ENCODE results near the gene CLPSL2.

The CLPSL2 gene

GRCh38 chr6:35784200-35784599 is 7.8 kb downstream of the CLPSL2 start:
- TF ChIP-seq TAF1 (IDR thresholded peaks at IDR 0.05; ENCODE audit: borderline replicate concordance, insufficient read depth, low read length) (no peak), FOXP2 (optimal IDR thresholded peaks at IDR 0.05; ENCODE audit: borderline replicate concordance, extremely low read depth, extremely low read length, insufficient read depth) (no peak), POLR2AphosphoS5 (IDR thresholded peaks at IDR 0.05; ENCODE audit: low read depth, low read length) (no peak), SIN3A (IDR thresholded peaks at IDR 0.05; ENCODE audit: borderline replicate concordance, insufficient read depth, low read length) (no peak)
- TF ChIP-seq, protein P1, sequence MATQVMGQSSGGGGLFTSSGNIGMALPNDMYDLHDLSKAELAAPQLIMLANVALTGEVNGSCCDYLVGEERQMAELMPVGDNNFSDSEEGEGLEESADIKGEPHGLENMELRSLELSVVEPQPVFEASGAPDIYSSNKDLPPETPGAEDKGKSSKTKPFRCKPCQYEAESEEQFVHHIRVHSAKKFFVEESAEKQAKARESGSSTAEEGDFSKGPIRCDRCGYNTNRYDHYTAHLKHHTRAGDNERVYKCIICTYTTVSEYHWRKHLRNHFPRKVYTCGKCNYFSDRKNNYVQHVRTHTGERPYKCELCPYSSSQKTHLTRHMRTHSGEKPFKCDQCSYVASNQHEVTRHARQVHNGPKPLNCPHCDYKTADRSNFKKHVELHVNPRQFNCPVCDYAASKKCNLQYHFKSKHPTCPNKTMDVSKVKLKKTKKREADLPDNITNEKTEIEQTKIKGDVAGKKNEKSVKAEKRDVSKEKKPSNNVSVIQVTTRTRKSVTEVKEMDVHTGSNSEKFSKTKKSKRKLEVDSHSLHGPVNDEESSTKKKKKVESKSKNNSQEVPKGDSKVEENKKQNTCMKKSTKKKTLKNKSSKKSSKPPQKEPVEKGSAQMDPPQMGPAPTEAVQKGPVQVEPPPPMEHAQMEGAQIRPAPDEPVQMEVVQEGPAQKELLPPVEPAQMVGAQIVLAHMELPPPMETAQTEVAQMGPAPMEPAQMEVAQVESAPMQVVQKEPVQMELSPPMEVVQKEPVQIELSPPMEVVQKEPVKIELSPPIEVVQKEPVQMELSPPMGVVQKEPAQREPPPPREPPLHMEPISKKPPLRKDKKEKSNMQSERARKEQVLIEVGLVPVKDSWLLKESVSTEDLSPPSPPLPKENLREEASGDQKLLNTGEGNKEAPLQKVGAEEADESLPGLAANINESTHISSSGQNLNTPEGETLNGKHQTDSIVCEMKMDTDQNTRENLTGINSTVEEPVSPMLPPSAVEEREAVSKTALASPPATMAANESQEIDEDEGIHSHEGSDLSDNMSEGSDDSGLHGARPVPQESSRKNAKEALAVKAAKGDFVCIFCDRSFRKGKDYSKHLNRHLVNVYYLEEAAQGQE (IDR thresholded peaks at IDR 0.05; ENCODE audit: insufficient read depth in 1 of 2, low read depth in 2 of 2, low read length in 2 of 2) = no peak

DNA sequence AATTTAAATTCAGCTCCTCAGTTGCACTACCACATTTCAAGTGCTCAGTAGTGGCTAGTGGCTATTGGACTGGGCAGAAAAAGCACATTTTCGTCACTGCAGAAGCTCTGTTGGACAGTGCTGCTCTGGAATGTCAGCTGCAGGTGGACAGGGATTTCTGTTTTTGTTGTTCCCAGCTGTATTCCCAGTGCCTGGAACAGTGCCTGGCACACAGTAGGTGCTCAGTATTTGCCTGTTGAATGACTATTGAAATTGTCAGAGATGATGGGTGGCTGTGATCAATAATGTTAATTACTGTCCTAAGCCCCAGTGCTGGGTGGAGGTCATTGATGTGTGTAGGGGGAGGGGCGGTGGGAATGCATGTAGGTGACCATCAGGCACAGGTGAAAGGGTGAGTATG is 9.9 kb downstream of the CLPSL2 start:
- TF ChIP-seq SIN3A (IDR thresholded peaks at IDR 0.05; ENCODE audit: borderline replicate concordance, insufficient read depth, low read length) (no peak), TAF1 (IDR thresholded peaks at IDR 0.05; ENCODE audit: borderline replicate concordance, insufficient read depth, low read length) (no peak), FOXP2 (optimal IDR thresholded peaks at IDR 0.05; ENCODE audit: borderline replicate concordance, extremely low read depth, extremely low read length, insufficient read depth) (no peak), POLR2AphosphoS5 (IDR thresholded peaks at IDR 0.05; ENCODE audit: low read depth, low read length) (no peak)
- TF ChIP-seq, protein P1 (IDR thresholded peaks at IDR 0.05; ENCODE audit: insufficient read depth in 1 of 2, low read depth in 2 of 2, low read length in 2 of 2) = no peak

DNA sequence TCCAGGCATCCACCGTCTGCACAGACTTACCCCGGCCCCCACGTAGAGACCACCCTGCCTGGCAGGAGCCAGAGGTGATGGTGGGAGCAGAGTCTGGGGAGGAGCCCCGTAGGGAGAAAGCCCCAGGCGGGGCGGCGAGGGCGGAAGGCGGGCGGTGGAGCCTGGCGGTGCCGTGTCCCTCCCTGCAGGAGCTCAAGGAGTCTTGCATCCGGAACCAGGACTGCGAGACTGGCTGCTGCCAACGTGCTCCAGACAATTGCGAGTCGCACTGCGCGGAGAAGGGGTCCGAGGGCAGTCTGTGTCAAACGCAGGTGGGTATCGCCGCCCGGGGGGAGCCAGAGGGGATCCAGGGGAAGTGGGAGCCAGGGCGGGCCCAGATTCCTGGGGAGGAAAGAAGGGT is 10.4 kb downstream of the CLPSL2 start:
- TF ChIP-seq SIN3A (IDR thresholded peaks at IDR 0.05; ENCODE audit: borderline replicate concordance, insufficient read depth, low read length) (no peak), FOXP2 (optimal IDR thresholded peaks at IDR 0.05; ENCODE audit: borderline replicate concordance, extremely low read depth, extremely low read length, insufficient read depth) (no peak), TAF1 (IDR thresholded peaks at IDR 0.05; ENCODE audit: borderline replicate concordance, insufficient read depth, low read length) (no peak), POLR2AphosphoS5 (IDR thresholded peaks at IDR 0.05; ENCODE audit: low read depth, low read length) (no peak)
- TF ChIP-seq, protein P1 (IDR thresholded peaks at IDR 0.05; ENCODE audit: insufficient read depth in 1 of 2, low read depth in 2 of 2, low read length in 2 of 2) = no peak

DNA sequence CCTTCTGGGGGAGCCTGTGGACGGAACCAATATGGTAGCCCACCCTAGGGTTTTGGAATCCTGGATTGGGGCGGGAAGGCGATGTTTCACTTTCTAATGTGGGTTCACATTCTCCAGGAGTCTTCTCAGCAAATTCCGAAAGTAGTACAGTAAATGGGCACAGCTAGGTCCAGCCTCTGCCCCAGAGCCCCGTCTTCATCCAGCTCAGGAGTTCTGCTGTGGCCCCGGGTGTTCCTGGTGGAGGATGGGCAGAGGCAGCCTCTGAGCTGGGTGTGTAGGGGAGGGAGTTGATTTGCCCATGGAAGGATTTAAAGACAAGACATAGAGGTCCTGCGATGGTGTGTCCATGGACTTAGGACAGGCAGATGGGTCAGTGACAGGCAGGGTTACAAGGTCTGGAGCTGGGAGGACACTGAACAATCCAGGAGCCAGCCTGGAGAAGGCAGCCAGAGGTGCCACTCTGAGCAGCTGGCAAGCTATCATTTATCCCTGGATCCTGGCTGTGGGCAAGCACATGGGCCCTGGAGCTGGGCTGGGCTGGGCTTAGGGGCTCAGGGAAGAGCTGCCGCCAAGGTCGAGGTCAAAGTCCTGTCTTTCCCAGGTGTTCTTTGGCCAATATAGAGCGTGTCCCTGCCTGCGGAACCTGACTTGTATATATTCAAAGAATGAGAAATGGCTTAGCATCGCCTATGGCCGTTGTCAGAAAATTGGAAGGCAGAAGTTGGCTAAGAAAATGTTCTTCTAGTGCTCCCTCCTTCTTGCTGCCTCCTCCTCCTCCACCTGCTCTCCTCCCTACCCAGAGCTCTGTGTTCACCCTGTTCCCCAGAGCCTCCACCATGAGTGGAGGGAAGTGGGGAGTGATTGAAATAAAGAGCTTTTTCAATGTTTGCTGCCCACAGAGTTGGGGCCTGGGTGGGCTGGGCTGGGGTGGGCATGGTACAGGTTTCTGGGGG is 11.1 kb downstream of the CLPSL2 start:
- TF ChIP-seq POLR2AphosphoS5 (IDR thresholded peaks at IDR 0.05; ENCODE audit: low read depth, low read length) = no peak
- no peak for TF ChIP-seq TAF1 (IDR thresholded peaks at IDR 0.05; ENCODE audit: borderline replicate concordance, insufficient read depth, low read length)
- no peak for TF ChIP-seq SIN3A (IDR thresholded peaks at IDR 0.05; ENCODE audit: borderline replicate concordance, insufficient read depth, low read length)
- no peak for TF ChIP-seq FOXP2 (optimal IDR thresholded peaks at IDR 0.05; ENCODE audit: borderline replicate concordance, extremely low read depth, extremely low read length, insufficient read depth)
- TF ChIP-seq, protein P1 (IDR thresholded peaks at IDR 0.05; ENCODE audit: insufficient read depth in 1 of 2, low read depth in 2 of 2, low read length in 2 of 2) = no peak
